ENCODE results near the gene ST7. TPM values are rescaled to one million over a fixed set of nuclear protein-coding genes. Genes with fewer than 3 reads are reported as not detected.

Gene ST7
- total RNA-seq, 1 experiment from 2014 or later: 12.9 TPM

DNA sequence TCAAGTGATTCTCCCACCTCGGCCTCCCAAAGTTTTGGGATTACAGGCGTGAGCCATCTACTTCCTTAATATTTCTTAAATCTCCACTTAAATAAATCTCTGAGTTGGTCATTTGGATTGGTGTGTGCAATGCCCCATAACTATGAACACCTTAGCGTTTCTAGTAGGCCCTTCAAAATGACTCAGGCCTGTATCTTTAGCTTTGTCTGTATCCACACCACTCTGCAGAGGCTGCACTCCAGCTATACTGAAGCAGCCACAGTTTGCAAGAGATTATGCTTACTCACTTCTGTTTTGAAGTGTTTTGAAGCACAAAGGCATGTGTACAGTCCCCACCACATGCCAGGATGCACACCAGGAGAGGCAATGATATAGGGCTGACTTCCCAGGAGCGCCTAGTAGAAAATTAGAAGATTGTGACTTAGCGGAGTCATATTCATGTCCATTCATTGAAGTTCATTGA is 2.4 kb upstream of the ST7 start:
- H3T11ph ChIP-seq (ENCODE audit: low read length): no peak overlapping the region

More for the DNA sequence above, 2.4 kb upstream of the ST7 start:
- H3K4me1 ChIP-seq (ENCODE audit: insufficient read depth, low read length): no peaks in the 10 kb centered on the region; the same call in 1 of the 2 replicates
- no peak for DNase-seq
- H2BK5ac ChIP-seq (ENCODE audit: insufficient read length, low read length): no peak overlapping the region
- Mint-ChIP-seq H3K36me3 (ENCODE audit: insufficient read depth in 1 of 3, low read depth in 3 of 3) (no peaks in the 10 kb centered on the region; a peak in 3 of 7 replicates), H3K4me3 (no peak overlapping the region), H3K9me3 (no peaks in the 10 kb centered on the region; a peak in 1 of 5 replicates), H3K27ac (no peak overlapping the region), H3K4me1 (peaks cover 23 to 24% of the 10 kb centered on the region in 2 experiments), H3K27me3 (ENCODE audit: low read depth) (no peaks in the 10 kb centered on the region)
- no peaks in the 10 kb centered on the region for H4K20me1 ChIP-seq (ENCODE audit: control insufficient read depth, insufficient read depth, insufficient read length)
- no peak overlapping the region for H3K23ac ChIP-seq (ENCODE audit: insufficient read length, low read depth, low read length)
- H2BK15ac ChIP-seq (ENCODE audit: low read depth, low read length): no peak overlapping the region
- H3K4me2 ChIP-seq (ENCODE audit: insufficient read depth, insufficient read length, low read length): no peak overlapping the region
- H3K56ac ChIP-seq (ENCODE audit: insufficient read length, low read depth, low read length): no peak overlapping the region
- no peaks in the 10 kb centered on the region for H3K79me1 ChIP-seq (ENCODE audit: insufficient read depth, low read depth, low read length, poor library complexity, severe bottlenecking)
- no peak overlapping the region for H3K9ac ChIP-seq (ENCODE audit: extremely low read depth, insufficient read length, low read length)
- WGBS (ENCODE audit: extremely low coverage, insufficient read length, low lambda C conversion rate): no CpG with 5 or more reads among the region's 5 CpGs
- H3K79me2 ChIP-seq (ENCODE audit: insufficient read depth, low read length): no peaks in the 10 kb centered on the region
- no peak for TF ChIP-seq CTCF (conservative IDR thresholded peaks at IDR 0.05)
- H3K18ac ChIP-seq (ENCODE audit: insufficient read length, low read depth, low read length): no peak overlapping the region
- H2BK120ac ChIP-seq (ENCODE audit: low read depth, low read length, poor library complexity, severe bottlenecking): no peak overlapping the region
- H2AK5ac ChIP-seq (ENCODE audit: insufficient read length, low read length): no peak overlapping the region
- no peak overlapping the region for H4K8ac ChIP-seq (replicated peaks; ENCODE audit: insufficient read length, low read depth, low read length)
- no peak overlapping the region for H2BK20ac ChIP-seq (ENCODE audit: low read depth, low read length, poor library complexity, severe bottlenecking)
- no peak overlapping the region for H2BK12ac ChIP-seq (ENCODE audit: insufficient read length, low read depth, low read length)
- no peak overlapping the region for H4K5ac ChIP-seq (ENCODE audit: insufficient read length, low read depth, low read length)
- H3K14ac ChIP-seq (ENCODE audit: insufficient read depth, low read length): no peak overlapping the region
- peaks cover 5% of the 10 kb centered on the region for H3K23me2 ChIP-seq (ENCODE audit: insufficient read length, low read depth, low read length, poor library complexity, severe bottlenecking)
- H4K91ac ChIP-seq (ENCODE audit: insufficient read length, low read depth, low read length): no peak overlapping the region
- H3K27me3 ChIP-seq (ENCODE audit: insufficient read depth, low read length): no peaks in the 10 kb centered on the region
- no peaks in the 10 kb centered on the region for H3K9me3 ChIP-seq (ENCODE audit: control insufficient read depth, low read depth, low read length)
- H3K4ac ChIP-seq (ENCODE audit: low read depth, low read length): no peak overlapping the region
- H2AFZ ChIP-seq (ENCODE audit: low read length): no peak overlapping the region
- H3K27ac ChIP-seq (ENCODE audit: insufficient read length, low read depth, low read length): no peak overlapping the region
